A673 (cell line): ENCODE data around the gene KRT73. TPM values are rescaled to one million over a fixed set of nuclear protein-coding genes. Genes with fewer than 3 reads are reported as not detected.

Experiments used
- BruUV-seq: library from RNA; stranded (reverse); fragments of 400-500 nt; replicated peaks from 2 replicates; lab custom pipeline; 2021; lab: Mats Ljungman, UMichigan
- CTCF ChIA-PET: fragments of 300-600 bp; sonication (Branson Sonifier 250); formaldehyde crosslinking; loops from one replicate; lab custom pipeline; 2022; ENCODE audit warnings: antibody characterized with exemption; lab: Charles Lee
- POLR2A ChIA-PET: fragments of 300-600 bp; sonication (Branson Sonifier 250); formaldehyde crosslinking; loops from one replicate; lab custom pipeline; 2022; ENCODE audit warnings: antibody characterized with exemption; ENCODE audit not compliant: low non-redundant PET; lab: Charles Lee
- DNase-seq: peaks from one replicate; pipeline ENCODE4 v3.0.0-alpha.2; 2015; ENCODE audit warnings: low spot score
- H3K27ac ChIP-seq: fragments of 200-600 bp; sonication (generic); 2 replicates; pipeline ENCODE4 v1.5.1; 2016; ENCODE audit warnings: mixed run types, low read depth, mild to moderate bottlenecking, mixed read lengths, antibody characterized with exemption, low read length; ENCODE audit not compliant: poor library complexity, severe bottlenecking
- H3K27me3 ChIP-seq: fragments of 200-600 bp; sonication (generic); replicated peaks from 2 replicates; pipeline ENCODE4 v1.6.1; 2017; ENCODE audit warnings: mixed run types, low read depth, mild to moderate bottlenecking, mixed read lengths, antibody characterized with exemption, low read length; ENCODE audit not compliant: insufficient read depth, poor library complexity
- H3K36me3 ChIP-seq: fragments of 200-600 bp; sonication (generic); 2 replicates; pipeline ENCODE4 v1.6.1; 2016; ENCODE audit warnings: mixed run types, mild to moderate bottlenecking, mixed read lengths, antibody characterized with exemption, low read length; ENCODE audit not compliant: insufficient read depth, poor library complexity, severe bottlenecking
- H3K4me1 ChIP-seq: fragments of 200-600 bp; sonication (generic); 2 replicates; pipeline ENCODE4 v1.6.1; 2017; ENCODE audit warnings: mixed run types, mild to moderate bottlenecking, mixed read lengths, antibody characterized with exemption, low read length; ENCODE audit not compliant: insufficient read depth, poor library complexity, severe bottlenecking
- H3K4me3 ChIP-seq: fragments of 200-600 bp; sonication (generic); 2 replicates; pipeline ENCODE4 v1.5.1; 2016; ENCODE audit warnings: low read depth, mixed run types, mild to moderate bottlenecking, mixed read lengths, low read length; ENCODE audit not compliant: poor library complexity, severe bottlenecking
- H3K9me3 ChIP-seq: fragments of 200-600 bp; sonication (generic); 2 replicates; pipeline ENCODE4 v1.6.1; 2016; ENCODE audit warnings: mixed run types, low read depth, mild to moderate bottlenecking, mixed read lengths, antibody characterized with exemption, low read length; ENCODE audit not compliant: poor library complexity, severe bottlenecking
- CTCF ChIP-seq: fragments of 300-800, 200-600 bp; sonication (generic); conservative IDR thresholded peaks from 2 replicates; pipeline ENCODE4 v1.5.1; 2017; ENCODE audit warnings: low read depth, mild to moderate bottlenecking, antibody characterized with exemption, low read length, moderate library complexity, mixed read lengths
- EZH2 ChIP-seq: fragments of 200-600 bp; sonication (generic); IDR thresholded peaks from 2 replicates; pipeline ENCODE4 v1.6.1; 2017; ENCODE audit warnings: borderline replicate concordance, low read depth, mild to moderate bottlenecking, mixed read lengths, antibody characterized with exemption, low read length; ENCODE audit not compliant: poor library complexity, severe bottlenecking
- intact Hi-C: fragments of 100-400 bp; cut with micrococcal nuclease; formaldehyde crosslinking; loops from one replicate; pipeline ENCODE4 v1.10.0; 2022; ENCODE audit not compliant: unreplicated experiment
- total RNA-seq: library from RNA; stranded (reverse); gene quantifications from 2 replicates; pipeline ENCODE4 v1.2.3, GENCODE V29; 2021

KRT73 gene
- total RNA-seq, 1 experiment from 2014 or later = not detected

DNA sequence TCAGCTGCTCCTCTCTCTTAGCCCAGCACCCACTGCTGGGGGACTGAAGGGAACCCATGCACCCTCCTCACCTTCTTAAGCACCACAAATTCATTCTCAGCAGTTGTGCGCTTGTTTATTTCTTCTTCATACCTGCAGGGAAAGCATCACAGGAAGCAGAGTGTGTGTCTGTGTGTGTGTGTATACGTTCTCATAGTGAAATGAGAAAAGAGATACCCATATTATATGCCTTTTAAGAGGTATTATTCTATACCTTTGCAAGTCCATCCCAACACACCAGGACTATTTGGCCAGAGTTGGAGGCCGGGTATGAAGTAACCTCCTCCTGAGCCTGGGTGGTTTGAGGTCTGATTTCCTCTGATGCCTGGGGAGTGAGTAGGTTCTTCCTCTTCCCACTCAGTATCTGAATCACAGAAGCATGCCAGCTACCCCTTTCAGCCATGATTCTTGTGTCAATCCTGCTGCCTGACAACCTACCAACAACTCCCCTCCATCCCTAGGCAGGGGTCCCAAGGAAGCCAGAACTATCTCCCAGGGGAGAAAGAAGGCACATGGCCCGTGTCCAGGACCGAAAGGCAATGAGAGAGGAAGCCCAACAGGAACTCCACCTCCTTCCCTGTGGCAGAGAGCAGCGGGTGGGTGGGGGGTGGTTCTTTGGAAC is 3.0 kb downstream of the KRT73 start:
- TF ChIP-seq EZH2 (no peak), CTCF (no peak)
- no TSS peak for BruUV-seq
- DNase-seq = peak; percentile 57
- no peaks in the 10 kb centered on the region for H3K27me3 ChIP-seq
- ChIA-PET POLR2A (no interaction called here), CTCF (no interaction called here)
- H3K27ac ChIP-seq = no peak overlapping the region
- no peak overlapping the region for H3K4me3 ChIP-seq
- H3K9me3 ChIP-seq = no peaks in the 10 kb centered on the region
- peaks cover 10% of the 10 kb centered on the region for H3K4me1 ChIP-seq
- H3K36me3 ChIP-seq = no peaks in the 10 kb centered on the region
- intact Hi-C loops = no loop called here

GRCh38 chr12:52614381-52615207 is 3.8 kb downstream of the KRT73 start:
- H3K36me3 ChIP-seq = no peaks in the 10 kb centered on the region
- POLR2A ChIA-PET = no interaction called here
- H3K27me3 ChIP-seq = no peaks in the 10 kb centered on the region
- H3K4me1 ChIP-seq = peaks cover 10% of the 10 kb centered on the region
- no peak for DNase-seq
- no peak overlapping the region for H3K27ac ChIP-seq
- TF ChIP-seq EZH2 = no peak
- no peak for TF ChIP-seq CTCF
- CTCF ChIA-PET = no interaction called here
- H3K4me3 ChIP-seq = no peak overlapping the region
- BruUV-seq = no TSS peak
- intact Hi-C loops = no loop called here
- H3K9me3 ChIP-seq = no peaks in the 10 kb centered on the region

- no TSS peak for BruUV-seq
- DNase-seq = no peak
- Histone ChIP-seq H3K4me1 (peaks cover 10% of the 10 kb centered on the region), H3K27ac (no peak overlapping the region), H3K9me3 (no peaks in the 10 kb centered on the region), H3K27me3 (no peaks in the 10 kb centered on the region), H3K36me3 (no peaks in the 10 kb centered on the region), H3K4me3 (no peak overlapping the region)
- ChIA-PET POLR2A (no interaction called here), CTCF (no interaction called here)
- intact Hi-C loops = no loop called here
- TF ChIP-seq EZH2 = no peak
- no peak for TF ChIP-seq CTCF
These were observed 4.9 kb downstream of the KRT73 start for GRCh38 chr12:52613384-52614030.
